SK-N-SH (cell line): Measurements from ENCODE around the gene ASAP2. TPM values are rescaled to one million over a fixed set of nuclear protein-coding genes. Genes with fewer than 3 reads are reported as not detected.

ENCODE experiments used
- CTCF ChIA-PET: fragments of 300-600, 350-600 bp; formaldehyde crosslinking; extraction: SDS; loops from one replicate; lab custom pipeline; 2021; lab: Yijun Ruan, JAX
- POLR2A ChIA-PET: fragments of 350-600 bp; sonication (Branson Sonifier 250); formaldehyde crosslinking; extraction: SDS; loops from one replicate; lab custom pipeline; 2020; ENCODE audit warnings: antibody characterized with exemption, inconsistent platforms; lab: Yijun Ruan, JAX
- DNase-seq: peaks from one replicate; pipeline ENCODE4 v3.0.0; 2012
- H2AFZ ChIP-seq: fragments of 200-600 bp; sonication (generic); 2 replicates; pipeline ENCODE4 v1.8.1; 2016; ENCODE audit warnings: antibody characterized with exemption, mild to moderate bottlenecking, low read depth
- H3F3A ChIP-seq: fragments of 200-600 bp; sonication (generic); replicated peaks from 2 replicates; pipeline ENCODE3; 2016; ENCODE audit warnings: antibody characterized with exemption, mild to moderate bottlenecking; ENCODE audit not compliant: insufficient read depth
- H3K27ac ChIP-seq, 2 experiments: fragments of 200-500 bp in 1 of 2; fragments of 200-600 bp in 1 of 2; sonication (Bioruptor generic) in 1 of 2; sonication (generic), shearing (Covaris generic) in 1 of 2; 2 replicates each; pipeline versions ENCODE4 v1.5.1 to v1.6.1; 2014 to 2016; ENCODE audit warnings: low read depth in 2 of 2, inconsistent platforms in 1 of 2, low read length in 1 of 2, mild to moderate bottlenecking in 1 of 2, mixed read lengths in 1 of 2
- H3K27me3 ChIP-seq: fragments of 200-600 bp; sonication (generic), shearing (Covaris generic); 2 replicates; pipeline ENCODE4 v1.6.1; 2016; ENCODE audit warnings: mixed run types; ENCODE audit not compliant: insufficient read depth
- H3K36me3 ChIP-seq, 2 experiments: fragments of 200-500 bp in 1 of 2; fragments of 200-600 bp in 1 of 2; sonication (Bioruptor generic) in 1 of 2; sonication (generic) in 1 of 2; replicated peaks in 1 of 2; 2 replicates each; pipeline versions ENCODE3 to v1.5.1; 2014 to 2016; ENCODE audit warnings: low read length in 1 of 2, mild to moderate bottlenecking in 1 of 2; ENCODE audit not compliant: insufficient read depth in 2 of 2, control insufficient read depth in 1 of 2
- H3K4me1 ChIP-seq, 2 experiments: fragments of 200-500 bp in 1 of 2; fragments of 200-600 bp in 1 of 2; sonication (Bioruptor generic) in 1 of 2; sonication (generic), shearing (Covaris generic) in 1 of 2; 2 replicates each; pipeline versions ENCODE4 v1.5.1 to v1.6.1; 2014 to 2016; ENCODE audit warnings: low read depth in 1 of 2, low read length in 1 of 2, mixed run types in 1 of 2; ENCODE audit not compliant: insufficient read depth in 2 of 2, control insufficient read depth in 1 of 2
- H3K4me2 ChIP-seq: fragments of 200-600 bp; sonication (generic), shearing (Covaris generic); 2 replicates; pipeline ENCODE4 v1.6.1; 2017; ENCODE audit warnings: mixed run types
- H3K4me3 ChIP-seq, 2 experiments: fragments of 200-500 bp in 1 of 2; fragments of 200-600 bp in 1 of 2; sonication (Bioruptor generic) in 1 of 2; sonication (generic), shearing (Covaris generic) in 1 of 2; 2 replicates each; pipeline versions ENCODE4 v1.5.1 to v1.8.1; 2014 to 2016; ENCODE audit warnings: low read depth in 2 of 2, inconsistent platforms in 1 of 2, low read length in 1 of 2, mild to moderate bottlenecking in 1 of 2, mixed read lengths in 1 of 2, moderate library complexity in 1 of 2
- H3K79me2 ChIP-seq: fragments of 200-600 bp; sonication (generic); 2 replicates; pipeline ENCODE4 v1.8.1; 2017; ENCODE audit warnings: mild to moderate bottlenecking; ENCODE audit not compliant: insufficient read depth
- H3K9ac ChIP-seq: fragments of 200-600 bp; sonication (generic); 2 replicates; pipeline ENCODE4 v1.6.1; 2017; ENCODE audit warnings: mixed run types
- H3K9me2 ChIP-seq: fragments of 200-600 bp; sonication (generic); 2 replicates; pipeline ENCODE4 v1.6.1; 2017; ENCODE audit warnings: mixed run types
- H3K9me3 ChIP-seq: fragments of 200-600 bp; sonication (generic); 2 replicates; pipeline ENCODE4 v1.6.1; 2017; ENCODE audit warnings: mixed run types, mild to moderate bottlenecking, moderate library complexity
- H4K20me1 ChIP-seq: fragments of 200-600 bp; sonication (generic); 2 replicates; pipeline ENCODE4 v1.6.1; 2017; ENCODE audit warnings: mild to moderate bottlenecking, mixed run types; ENCODE audit not compliant: insufficient read depth
- ELF1 ChIP-seq: IDR thresholded peaks from 2 replicates; pipeline ENCODE4 v1.4.0; 2012
- EP300 ChIP-seq, 2 experiments: IDR thresholded peaks; 2 replicates each; pipeline versions ENCODE4 v1.4.0 to v1.6.1; 2012; ENCODE audit warnings: borderline replicate concordance in 1 of 2, low read depth in 1 of 2, low read length in 1 of 2
- FOXJ3 ChIP-seq: sonication (generic); formaldehyde crosslinking; IDR thresholded peaks from 2 replicates; pipeline ENCODE4 v1.5.1; 2020; ENCODE audit warnings: mild to moderate bottlenecking, missing genetic modification reagents
- GABPA ChIP-seq: IDR thresholded peaks from 2 replicates; pipeline ENCODE4 v1.4.0; 2012; ENCODE audit warnings: low read depth, mild to moderate bottlenecking
- MAX ChIP-seq: IDR thresholded peaks from 2 replicates; pipeline ENCODE4 v1.4.0; 2012; ENCODE audit warnings: low read depth
- MEF2A ChIP-seq: IDR thresholded peaks from 2 replicates; pipeline ENCODE4 v1.4.0; 2012; ENCODE audit warnings: low read depth, borderline replicate concordance
- MXI1 ChIP-seq: IDR thresholded peaks from 2 replicates; pipeline ENCODE4 v1.6.1; 2012; ENCODE audit warnings: mild to moderate bottlenecking, low read depth, low read length, improper control_type of control experiment
- RAD21 ChIP-seq: IDR thresholded peaks from 2 replicates; pipeline ENCODE4 v1.6.1; 2012; ENCODE audit warnings: mild to moderate bottlenecking, low read length
- SIN3A ChIP-seq: IDR thresholded peaks from 2 replicates; pipeline ENCODE4 v1.6.1; 2012; ENCODE audit warnings: low read depth, mild to moderate bottlenecking, low read length, moderate library complexity, borderline replicate concordance
- YY1 ChIP-seq: IDR thresholded peaks from 2 replicates; pipeline ENCODE4 v1.4.0; 2012; ENCODE audit warnings: low read depth, mild to moderate bottlenecking
- WGBS: methylation state at CpG from one replicate; pipeline ENCODE4 v1.1.6; 2017; ENCODE audit warnings: low lambda C conversion rate; 5-methylcytosine and 5-hydroxymethylcytosine counted together
- polyA plus RNA-seq, 3 experiments: library from polyadenylated mRNA; depleted of rRNA; stranded (reverse); fragments of >200 nt; gene quantifications; 2 replicates each; pipeline ENCODE4 v1.2.3, GENCODE V29; 2012
- TF ChIP-seq, protein P1 (sequence below): IDR thresholded peaks from 2 replicates; pipeline ENCODE4 v1.4.0; 2012; ENCODE audit warnings: low read depth, borderline replicate concordance
- TF ChIP-seq, protein P2 (sequence below): fragments of 150-350 bp; IDR thresholded peaks from 2 replicates; pipeline ENCODE4 v1.6.1; 2017; ENCODE audit warnings: antibody characterized with exemption, low read length, low read depth, borderline replicate concordance
- TF ChIP-seq, protein P3 (sequence below): IDR thresholded peaks from 2 replicates; pipeline ENCODE4; 2012

Gene ASAP2
- polyA plus RNA-seq, 1 of the 3 experiments (the other 2 are of a cell fraction), result 37.9 TPM

- Histone ChIP-seq H3K4me2 (no peak overlapping the region), H3K27ac (no peak overlapping the region; a peak in 1 of 4 replicates), H3K9me3 (no peaks in the 10 kb centered on the region), H3K4me1 (peaks cover 0 to 2% of the 10 kb centered on the region in 2 experiments; a peak in 2 of 4 replicates), H4K20me1 (peaks cover 6% of the 10 kb centered on the region), H3K36me3 (peaks cover 58 to 59% of the 10 kb centered on the region in 2 experiments), H3K27me3 (no peaks in the 10 kb centered on the region), H3K4me3 (no peak overlapping the region), H3F3A (peaks cover 20% of the 10 kb centered on the region)
- ChIA-PET CTCF (no interaction called here), POLR2A (no interaction called here)
- WGBS, result 92% methylated on average over 20 of the region's 20 CpGs
- TF ChIP-seq EP300 (IDR thresholded peaks at IDR 0.05; ENCODE audit: borderline replicate concordance in 1 of 2, low read depth in 1 of 2, low read length in 1 of 2) (no peak), YY1 (no peak), RAD21 (no peak), MEF2A (no peak), MAX (no peak), SIN3A (no peak), MXI1 (no peak), GABPA (no peak)
- TF ChIP-seq, protein P1, sequence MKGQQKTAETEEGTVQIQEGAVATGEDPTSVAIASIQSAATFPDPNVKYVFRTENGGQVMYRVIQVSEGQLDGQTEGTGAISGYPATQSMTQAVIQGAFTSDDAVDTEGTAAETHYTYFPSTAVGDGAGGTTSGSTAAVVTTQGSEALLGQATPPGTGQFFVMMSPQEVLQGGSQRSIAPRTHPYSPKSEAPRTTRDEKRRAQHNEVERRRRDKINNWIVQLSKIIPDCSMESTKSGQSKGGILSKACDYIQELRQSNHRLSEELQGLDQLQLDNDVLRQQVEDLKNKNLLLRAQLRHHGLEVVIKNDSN, result no peak
- TF ChIP-seq, protein P2, sequence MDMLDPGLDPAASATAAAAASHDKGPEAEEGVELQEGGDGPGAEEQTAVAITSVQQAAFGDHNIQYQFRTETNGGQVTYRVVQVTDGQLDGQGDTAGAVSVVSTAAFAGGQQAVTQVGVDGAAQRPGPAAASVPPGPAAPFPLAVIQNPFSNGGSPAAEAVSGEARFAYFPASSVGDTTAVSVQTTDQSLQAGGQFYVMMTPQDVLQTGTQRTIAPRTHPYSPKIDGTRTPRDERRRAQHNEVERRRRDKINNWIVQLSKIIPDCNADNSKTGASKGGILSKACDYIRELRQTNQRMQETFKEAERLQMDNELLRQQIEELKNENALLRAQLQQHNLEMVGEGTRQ, result no peak
- TF ChIP-seq, protein P3, sequence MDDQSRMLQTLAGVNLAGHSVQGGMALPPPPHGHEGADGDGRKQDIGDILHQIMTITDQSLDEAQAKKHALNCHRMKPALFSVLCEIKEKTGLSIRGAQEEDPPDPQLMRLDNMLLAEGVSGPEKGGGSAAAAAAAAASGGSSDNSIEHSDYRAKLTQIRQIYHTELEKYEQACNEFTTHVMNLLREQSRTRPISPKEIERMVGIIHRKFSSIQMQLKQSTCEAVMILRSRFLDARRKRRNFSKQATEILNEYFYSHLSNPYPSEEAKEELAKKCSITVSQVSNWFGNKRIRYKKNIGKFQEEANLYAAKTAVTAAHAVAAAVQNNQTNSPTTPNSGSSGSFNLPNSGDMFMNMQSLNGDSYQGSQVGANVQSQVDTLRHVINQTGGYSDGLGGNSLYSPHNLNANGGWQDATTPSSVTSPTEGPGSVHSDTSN, result no peak
- TF ChIP-seq, all 33 proteins: peak for 0
- no peak overlapping the region for H3K9ac ChIP-seq
- no peaks in the 10 kb centered on the region for H3K9me2 ChIP-seq
- H2AFZ ChIP-seq, result no peak overlapping the region
- no peak for DNase-seq
- H3K79me2 ChIP-seq, result no peaks in the 10 kb centered on the region
Measured at GRCh38 chr2:9398881-9399780, 192.5 kb downstream of the ASAP2 start.

DNA sequence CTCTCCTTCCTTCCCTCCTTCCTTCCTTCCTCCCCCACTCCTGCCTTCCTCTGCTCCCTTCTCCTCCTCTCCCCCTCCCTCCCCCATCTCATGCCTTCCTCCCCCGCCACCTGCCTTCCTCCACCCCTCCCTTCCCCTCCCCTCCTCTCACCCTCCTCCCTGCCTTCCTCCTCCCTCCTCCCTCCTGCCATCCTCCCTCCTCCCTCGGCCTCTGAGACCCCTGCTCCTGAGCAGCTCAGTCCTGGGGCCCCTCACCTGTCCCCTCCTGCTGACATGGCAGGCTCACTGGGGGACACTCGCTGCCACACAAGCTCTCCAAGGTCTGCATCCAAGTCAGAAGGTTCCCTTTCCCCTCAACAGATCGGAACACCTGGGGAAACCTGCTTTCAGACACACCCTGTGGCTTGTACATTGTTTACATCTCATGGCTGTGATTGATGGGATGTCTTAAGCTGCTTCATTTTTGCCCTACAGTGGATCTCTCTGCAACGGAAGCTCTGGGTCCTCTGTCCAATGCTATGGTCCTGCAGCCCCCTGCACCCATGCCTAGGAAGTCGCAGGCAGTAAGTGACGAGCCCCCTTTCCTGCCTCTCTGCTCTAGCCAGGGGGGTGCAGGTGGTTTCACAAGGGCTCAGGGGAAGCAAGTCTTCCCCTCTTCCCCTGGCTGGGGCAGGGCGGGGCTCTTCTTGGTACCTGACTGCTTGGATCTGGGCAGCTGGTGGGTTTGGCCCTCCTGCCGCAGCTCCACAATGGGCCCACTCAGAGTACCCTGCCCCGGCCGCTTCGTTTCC, 193.9 kb downstream of the ASAP2 start:
- H3K79me2 ChIP-seq, result no peaks in the 10 kb centered on the region
- no peak for TF ChIP-seq MXI1
- TF ChIP-seq FOXJ3, result no peak
- TF ChIP-seq, protein P2, result no peak
- no peak for TF ChIP-seq ELF1
- TF ChIP-seq MAX, result no peak
- no peak for TF ChIP-seq SIN3A
- no peak overlapping the region for H3K9ac ChIP-seq
- peaks cover 30% of the 10 kb centered on the region for H3F3A ChIP-seq
- POLR2A ChIA-PET, result no interaction called here
- no peak overlapping the region for H2AFZ ChIP-seq
- no peaks in the 10 kb centered on the region for H3K9me2 ChIP-seq
- no peak overlapping the region for H3K4me2 ChIP-seq
- CTCF ChIA-PET, result interaction anchor here (1.7 kb wide), 1 partner anchor 15 kb away, joined by 8 read pairs; no protein-coding TSS in a partner anchor
- no peak for DNase-seq
- no peaks in the 10 kb centered on the region for H3K27me3 ChIP-seq
- 92% methylated on average over 11 of the region's 12 CpGs for WGBS
- H3K27ac ChIP-seq, result no peak overlapping the region
- H4K20me1 ChIP-seq, result peaks cover 10% of the 10 kb centered on the region
- peaks cover 61 to 63% of the 10 kb centered on the region in 2 experiments for H3K36me3 ChIP-seq
- H3K4me3 ChIP-seq, result no peak overlapping the region
- no peaks in the 10 kb centered on the region for H3K9me3 ChIP-seq
- H3K4me1 ChIP-seq, result peaks cover 0 to 3% of the 10 kb centered on the region in 2 experiments; a peak in 2 of 4 replicates
